D721Med (cell line): ENCODE data around the gene CD4.

Experiments
- DNase-seq: peaks from one replicate; pipeline ENCODE4 v3.0.0; 2011; ENCODE audit warnings: low spot score; ENCODE audit not compliant: insufficient read length
- FAIRE-seq: peaks from 2 replicates; lab custom pipeline; 2011; peaks lifted over from hg19 to GRCh38; lab: Jason Lieb, UNC
- CTCF ChIP-seq: IDR thresholded peaks from 2 replicates; pipeline ENCODE4 v1.5.1; 2012; ENCODE audit warnings: mild to moderate bottlenecking, control low read depth; ENCODE audit not compliant: insufficient read depth; ENCODE audit errors: missing control alignments

Gene CD4

GRCh38 chr12:6823182-6824084, 34.1 kb downstream of the CD4 start:
- TF ChIP-seq CTCF, result no peak
- DNase-seq (no peak), FAIRE-seq (no peak)

- no peak for TF ChIP-seq CTCF
- FAIRE-seq (no peak), DNase-seq (no peak)
Measured at GRCh38 chr12:6824085-6824775, 34.9 kb downstream of the CD4 start.

- DNase-seq, result no peak
- no peak for FAIRE-seq
Measured at GRCh38 chr12:6824901-6825381, 35.6 kb downstream of the CD4 start.

GRCh38 chr12:6825398-6826124, 36.2 kb downstream of the CD4 start:
- FAIRE-seq, result peak; percentile 81
- TF ChIP-seq CTCF, result peak; percentile 86
- DNase-seq, result peak; percentile 98

More at GRCh38 chr12:6824901-6825381, 35.6 kb downstream of the CD4 start:
- no peak for TF ChIP-seq CTCF

GRCh38 chr12:6826125-6826733, 36.9 kb downstream of the CD4 start:
- TF ChIP-seq CTCF, result no peak
- no peak for DNase-seq
- FAIRE-seq, result no peak

GRCh38 chr12:6826734-6827436, 37.6 kb downstream of the CD4 start:
- FAIRE-seq (no peak), DNase-seq (no peak)
- no peak for TF ChIP-seq CTCF
